Measurements from ENCODE around the gene TENM3.

The TENM3 gene

DNA sequence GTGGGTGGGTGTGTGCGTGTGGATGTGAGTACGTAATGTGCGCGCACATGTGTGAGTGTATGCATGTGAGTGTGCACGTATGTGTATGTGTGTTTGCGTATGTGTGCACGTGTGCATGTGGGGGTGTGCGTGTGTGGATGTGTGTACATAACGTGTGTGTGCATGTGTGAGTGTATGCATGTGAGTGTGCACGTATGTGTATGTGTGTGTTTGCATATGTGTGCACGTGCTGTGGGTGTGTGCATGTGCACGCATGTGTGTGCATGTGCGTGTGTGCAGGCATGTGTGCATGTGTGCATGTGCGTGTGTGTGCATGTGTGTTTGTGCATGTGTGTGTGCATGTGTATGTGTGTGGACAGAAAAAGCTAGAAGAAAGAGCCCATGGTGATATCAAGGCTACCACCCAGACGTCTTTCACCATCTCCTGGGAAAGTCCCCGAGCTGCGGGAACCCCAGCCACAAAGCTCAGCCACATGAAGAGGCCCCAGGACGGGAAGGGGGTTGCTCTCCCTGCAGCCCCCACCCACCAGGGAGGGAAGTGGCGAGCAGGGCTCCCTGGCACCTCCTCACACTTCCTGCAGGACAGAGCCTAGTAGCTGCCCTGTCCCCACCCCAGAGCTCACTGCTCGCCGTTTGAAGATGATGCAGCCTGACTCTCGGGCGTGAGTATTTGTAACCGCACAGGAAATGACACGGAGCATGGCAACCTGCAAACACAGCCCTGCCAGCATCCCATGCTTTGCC, 565.6 kb downstream of the TENM3 start:
- Histone ChIP-seq H3K79me2 (ENCODE audit: insufficient read depth, low read length) (no peaks in the 10 kb centered on the region), H2AFZ (ENCODE audit: low read depth, low read length) (no peak overlapping the region), H3K4me2 (ENCODE audit: insufficient read depth, low read length) (peak overlapping the region; percentile 43; the same call in 1 of the 2 replicates), H3K4me1 (ENCODE audit: insufficient read depth, low read length) (peaks cover 20% of the 10 kb centered on the region), H4K20me1 (ENCODE audit: insufficient read depth, low read length) (0 out of 2 replicates have a peak, but pooled peaks cover 7% of the 10 kb centered on the region), H3K4me3 (ENCODE audit: low read depth in 1 of 2, low read length in 2 of 2) (peak overlapping the region in 1 of 2 experiments; percentile 33; a peak in 1 of 4 replicates), H3K9me3 (ENCODE audit: insufficient read depth, low read length, severe bottlenecking) (peaks cover 15% of the 10 kb centered on the region), H3K36me3 (ENCODE audit: insufficient read depth, low read length) (no peaks in the 10 kb centered on the region), H3K27ac (ENCODE audit: low read length) (peak overlapping the region; percentile 62; the same call in 1 of the 2 replicates), H3K27me3 (ENCODE audit: insufficient read depth, low read length, poor library complexity) (no peaks in the 10 kb centered on the region), H3K9ac (ENCODE audit: low read depth, low read length) (no peak overlapping the region)
- ATAC-seq (ENCODE audit: insufficient read depth, low read depth) (peak; percentile 90), DNase-seq (peak; percentile 81)
- no peak for TF ChIP-seq EZH2 (IDR thresholded peaks at IDR 0.05; ENCODE audit: borderline replicate concordance, low read depth, low read length, severe bottlenecking)
- TF ChIP-seq, protein P1, sequence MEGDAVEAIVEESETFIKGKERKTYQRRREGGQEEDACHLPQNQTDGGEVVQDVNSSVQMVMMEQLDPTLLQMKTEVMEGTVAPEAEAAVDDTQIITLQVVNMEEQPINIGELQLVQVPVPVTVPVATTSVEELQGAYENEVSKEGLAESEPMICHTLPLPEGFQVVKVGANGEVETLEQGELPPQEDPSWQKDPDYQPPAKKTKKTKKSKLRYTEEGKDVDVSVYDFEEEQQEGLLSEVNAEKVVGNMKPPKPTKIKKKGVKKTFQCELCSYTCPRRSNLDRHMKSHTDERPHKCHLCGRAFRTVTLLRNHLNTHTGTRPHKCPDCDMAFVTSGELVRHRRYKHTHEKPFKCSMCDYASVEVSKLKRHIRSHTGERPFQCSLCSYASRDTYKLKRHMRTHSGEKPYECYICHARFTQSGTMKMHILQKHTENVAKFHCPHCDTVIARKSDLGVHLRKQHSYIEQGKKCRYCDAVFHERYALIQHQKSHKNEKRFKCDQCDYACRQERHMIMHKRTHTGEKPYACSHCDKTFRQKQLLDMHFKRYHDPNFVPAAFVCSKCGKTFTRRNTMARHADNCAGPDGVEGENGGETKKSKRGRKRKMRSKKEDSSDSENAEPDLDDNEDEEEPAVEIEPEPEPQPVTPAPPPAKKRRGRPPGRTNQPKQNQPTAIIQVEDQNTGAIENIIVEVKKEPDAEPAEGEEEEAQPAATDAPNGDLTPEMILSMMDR (IDR thresholded peaks at IDR 0.05; ENCODE audit: borderline replicate concordance, extremely low read depth, low read length, poor library complexity, severe bottlenecking), result no peak

- 0 out of 3 replicates have a peak, but pooled peaks have one; percentile 11 for ATAC-seq (ENCODE audit: insufficient read depth, low read depth)
- H3K9ac ChIP-seq (ENCODE audit: low read depth, low read length), result no peak overlapping the region
Measured at GRCh38 chr4:182809417-182810102, 566.4 kb downstream of the TENM3 start.

GRCh38 chr4:182810103-182810615, 567.0 kb downstream of the TENM3 start:
- Histone ChIP-seq H3K9me3 (ENCODE audit: insufficient read depth, low read length, severe bottlenecking) (peaks cover 15% of the 10 kb centered on the region), H3K27ac (ENCODE audit: low read length) (no peak overlapping the region), H3K4me3 (ENCODE audit: low read depth in 1 of 2, low read length in 2 of 2) (no peak overlapping the region), H3K4me2 (ENCODE audit: insufficient read depth, low read length) (no peak overlapping the region), H3K36me3 (ENCODE audit: insufficient read depth, low read length) (no peaks in the 10 kb centered on the region), H3K9ac (ENCODE audit: low read depth, low read length) (no peak overlapping the region), H3K27me3 (ENCODE audit: insufficient read depth, low read length, poor library complexity) (no peaks in the 10 kb centered on the region), H4K20me1 (ENCODE audit: insufficient read depth, low read length) (0 out of 2 replicates have a peak, but pooled peaks cover 7% of the 10 kb centered on the region), H3K4me1 (ENCODE audit: insufficient read depth, low read length) (peaks cover 20% of the 10 kb centered on the region), H2AFZ (ENCODE audit: low read depth, low read length) (no peak overlapping the region), H3K79me2 (ENCODE audit: insufficient read depth, low read length) (no peaks in the 10 kb centered on the region)
- no peak for ATAC-seq (ENCODE audit: insufficient read depth, low read depth)
- TF ChIP-seq, protein P1 (IDR thresholded peaks at IDR 0.05; ENCODE audit: borderline replicate concordance, extremely low read depth, low read length, poor library complexity, severe bottlenecking), result no peak
- TF ChIP-seq EZH2 (IDR thresholded peaks at IDR 0.05; ENCODE audit: borderline replicate concordance, low read depth, low read length, severe bottlenecking), result no peak
- no peak for DNase-seq

More at GRCh38 chr4:182809417-182810102, 566.4 kb downstream of the TENM3 start:
- no peak overlapping the region for H2AFZ ChIP-seq (ENCODE audit: low read depth, low read length)
- H3K36me3 ChIP-seq (ENCODE audit: insufficient read depth, low read length), result no peaks in the 10 kb centered on the region
- TF ChIP-seq, protein P1 (IDR thresholded peaks at IDR 0.05; ENCODE audit: borderline replicate concordance, extremely low read depth, low read length, poor library complexity, severe bottlenecking), result peak; percentile 46
- TF ChIP-seq EZH2 (IDR thresholded peaks at IDR 0.05; ENCODE audit: borderline replicate concordance, low read depth, low read length, severe bottlenecking), result no peak
- H3K27me3 ChIP-seq (ENCODE audit: insufficient read depth, low read length, poor library complexity), result no peaks in the 10 kb centered on the region
- H3K4me1 ChIP-seq (ENCODE audit: insufficient read depth, low read length), result peaks cover 20% of the 10 kb centered on the region
- no peaks in the 10 kb centered on the region for H3K79me2 ChIP-seq (ENCODE audit: insufficient read depth, low read length)
- H3K27ac ChIP-seq (ENCODE audit: low read length), result peak overlapping the region; percentile 27; the same call in 1 of the 2 replicates
- H3K4me2 ChIP-seq (ENCODE audit: insufficient read depth, low read length), result 0 out of 2 replicates have a peak overlapping the region, but pooled peaks have one; percentile 43
- 0 out of 2 replicates have a peak, but pooled peaks cover 7% of the 10 kb centered on the region for H4K20me1 ChIP-seq (ENCODE audit: insufficient read depth, low read length)
- H3K9me3 ChIP-seq (ENCODE audit: insufficient read depth, low read length, severe bottlenecking), result peaks cover 15% of the 10 kb centered on the region
- no peak overlapping the region for H3K4me3 ChIP-seq (ENCODE audit: low read depth in 1 of 2, low read length in 2 of 2)
- DNase-seq, result no peak
